Astrocyte (in vitro differentiated cells and primary cell): ENCODE data around the gene HMCES. TPM values are rescaled to one million over a fixed set of nuclear protein-coding genes. Genes with fewer than 3 reads are reported as not detected.

ENCODE experiments used
- DNase-seq: peaks from one replicate; pipeline ENCODE4 v3.0.0-alpha.2; 2010; ENCODE audit warnings: low read depth
- FAIRE-seq: peaks from 2 replicates; lab custom pipeline; 2011; peaks lifted over from hg19 to GRCh38; lab: Jason Lieb, UNC
- H2AFZ ChIP-seq: 2 replicates; pipeline ENCODE4 v1.6.0; 2012; ENCODE audit warnings: low read depth, low read length, inconsistent platforms
- H3K27ac ChIP-seq: 2 replicates; pipeline ENCODE4 v1.5.1; 2011; ENCODE audit warnings: low read depth, low read length, inconsistent platforms
- H3K27me3 ChIP-seq: 2 replicates; pipeline ENCODE4 v1.6.0; 2011; ENCODE audit warnings: low read length, inconsistent platforms; ENCODE audit not compliant: insufficient read depth
- H3K36me3 ChIP-seq: 2 replicates; pipeline ENCODE4 v1.5.1; 2011; ENCODE audit warnings: low read length, inconsistent platforms; ENCODE audit not compliant: insufficient read depth
- H3K4me1 ChIP-seq: 2 replicates; pipeline ENCODE4 v1.5.1; 2011; ENCODE audit warnings: low read length, inconsistent platforms; ENCODE audit not compliant: insufficient read depth
- H3K4me2 ChIP-seq: 2 replicates; pipeline ENCODE4 v1.6.0; 2012; ENCODE audit warnings: low read length, inconsistent platforms
- H3K4me3 ChIP-seq: 2 replicates; pipeline ENCODE4 v1.5.1; 2011; ENCODE audit warnings: low read depth, mild to moderate bottlenecking, low read length, inconsistent platforms; ENCODE audit not compliant: insufficient read depth
- H3K79me2 ChIP-seq: 2 replicates; pipeline ENCODE4 v1.6.0; 2012; ENCODE audit warnings: mild to moderate bottlenecking, low read length, inconsistent platforms; ENCODE audit not compliant: insufficient read depth
- H3K9ac ChIP-seq: 2 replicates; pipeline ENCODE4 v1.6.0; 2012; ENCODE audit warnings: mild to moderate bottlenecking, low read length, inconsistent platforms
- H3K9me3 ChIP-seq: 2 replicates; pipeline ENCODE4 v1.5.1; 2012; ENCODE audit warnings: low read depth, mild to moderate bottlenecking, low read length, inconsistent platforms; ENCODE audit not compliant: insufficient read depth
- H4K20me1 ChIP-seq: 2 replicates; pipeline ENCODE4 v1.6.0; 2012; ENCODE audit warnings: low read length, inconsistent platforms; ENCODE audit not compliant: insufficient read depth
- H3K27ac Mint-ChIP-seq: one replicate; pipeline ENCODE4 v1.8.0; 2021; ENCODE audit warnings: mild to moderate bottlenecking, mixed read lengths; ENCODE audit not compliant: unreplicated experiment
- H3K27me3 Mint-ChIP-seq: one replicate; pipeline ENCODE4 v1.8.0; 2021; ENCODE audit warnings: low read depth, mixed read lengths; ENCODE audit not compliant: unreplicated experiment
- H3K36me3 Mint-ChIP-seq: one replicate; pipeline ENCODE4 v1.8.0; 2021; ENCODE audit warnings: low read depth, mixed read lengths; ENCODE audit not compliant: unreplicated experiment
- H3K4me1 Mint-ChIP-seq: one replicate; pipeline ENCODE4 v1.8.0; 2021; ENCODE audit warnings: low read depth, mixed read lengths; ENCODE audit not compliant: unreplicated experiment
- H3K4me3 Mint-ChIP-seq: one replicate; pipeline ENCODE4 v1.8.0; 2021; ENCODE audit warnings: mild to moderate bottlenecking, moderate library complexity, mixed read lengths; ENCODE audit not compliant: unreplicated experiment
- H3K9me3 Mint-ChIP-seq: one replicate; pipeline ENCODE4 v1.8.0; 2021; ENCODE audit warnings: mild to moderate bottlenecking, mixed read lengths; ENCODE audit not compliant: unreplicated experiment
- CTCF ChIP-seq: IDR thresholded peaks from 2 replicates; pipeline ENCODE4 v1.5.1; 2011; ENCODE audit warnings: low read depth, mild to moderate bottlenecking, inconsistent platforms, low read length, moderate library complexity; ENCODE audit not compliant: insufficient read depth
- EZH2 ChIP-seq: IDR thresholded peaks from 2 replicates; pipeline ENCODE4 v1.6.1; 2012; ENCODE audit warnings: mild to moderate bottlenecking, low read length, inconsistent platforms; ENCODE audit not compliant: insufficient read depth
- total RNA-seq: library from RNA; stranded (reverse); gene quantifications from 2 replicates; pipeline ENCODE4 v1.2.1, GENCODE V29; 2021

HMCES gene
- total RNA-seq, 1 donor from 2014 or later = 27.4 TPM

GRCh38 chr3:129308636-129309035 lies 30.0 kb downstream of the HMCES start:
- DNase-seq (no peak), FAIRE-seq (no peak)
- H3K27ac Mint-ChIP-seq = no peak overlapping the region
- H3K27me3 ChIP-seq = no peaks in the 10 kb centered on the region
- H4K20me1 ChIP-seq = no peaks in the 10 kb centered on the region
- H3K4me1 ChIP-seq = peaks cover 17% of the 10 kb centered on the region
- no peak overlapping the region for H3K27ac ChIP-seq
- no peak overlapping the region for H3K4me2 ChIP-seq
- H3K36me3 Mint-ChIP-seq = peaks cover 5% of the 10 kb centered on the region
- TF ChIP-seq CTCF (no peak), EZH2 (no peak)
- H3K79me2 ChIP-seq = no peaks in the 10 kb centered on the region
- peaks cover 3% of the 10 kb centered on the region for H3K27me3 Mint-ChIP-seq
- H3K4me3 Mint-ChIP-seq = no peak overlapping the region
- H2AFZ ChIP-seq = no peak overlapping the region
- H3K36me3 ChIP-seq = no peaks in the 10 kb centered on the region
- no peaks in the 10 kb centered on the region for H3K9me3 Mint-ChIP-seq
- no peak overlapping the region for H3K4me3 ChIP-seq
- H3K9ac ChIP-seq = no peak overlapping the region
- peaks cover 25% of the 10 kb centered on the region for H3K4me1 Mint-ChIP-seq
- no peaks in the 10 kb centered on the region for H3K9me3 ChIP-seq

GRCh38 chr3:129310111-129311011 lies 31.7 kb downstream of the HMCES start:
- Mint-ChIP-seq H3K27ac (no peak overlapping the region), H3K36me3 (peaks cover 6% of the 10 kb centered on the region), H3K9me3 (no peaks in the 10 kb centered on the region), H3K4me3 (no peak overlapping the region), H3K27me3 (peaks cover 3% of the 10 kb centered on the region), H3K4me1 (peaks cover 18% of the 10 kb centered on the region)
- TF ChIP-seq CTCF (no peak), EZH2 (no peak)
- H3K4me2 ChIP-seq = no peak overlapping the region
- peaks cover 12% of the 10 kb centered on the region for H3K4me1 ChIP-seq
- no peaks in the 10 kb centered on the region for H3K36me3 ChIP-seq
- no peak overlapping the region for H3K9ac ChIP-seq
- no peaks in the 10 kb centered on the region for H3K27me3 ChIP-seq
- no peaks in the 10 kb centered on the region for H4K20me1 ChIP-seq
- H3K4me3 ChIP-seq = no peak overlapping the region
- DNase-seq = no peak
- no peaks in the 10 kb centered on the region for H3K9me3 ChIP-seq
- no peak overlapping the region for H2AFZ ChIP-seq
- no peak for FAIRE-seq
- peaks cover 6% of the 10 kb centered on the region for H3K79me2 ChIP-seq
- no peak overlapping the region for H3K27ac ChIP-seq
